ENCODE results near the gene LHCGR. TPM values are rescaled to one million over a fixed set of nuclear protein-coding genes. Genes with fewer than 3 reads are reported as not detected.

The LHCGR gene
- not detected for total RNA-seq

- Mint-ChIP-seq H3K4me1 (ENCODE audit: low read depth) (no peaks in the 10 kb centered on the region), H3K4me3 (no peak within 1 kb of the TSS), H3K27me3 (ENCODE audit: low read depth) (peaks cover 23% of the 10 kb centered on the region), H3K9me3 (no peaks in the 10 kb centered on the region), H3K36me3 (ENCODE audit: insufficient read depth) (no peaks in the 10 kb centered on the region)
- no peak for DNase-seq
- peak in 1 of 2 donors; percentile 27 for ATAC-seq
These were observed at the start of gene LHCGR for GRCh38 chr2:48755473-48755872. Gene LHCGR (minus strand): TSS chr2:48755724. CDS start chr2:48755671, 53 bp downstream.

GRCh38 chr2:48799601-48800000, 44.1 kb upstream of the LHCGR start:
- no peak overlapping the region for H3K4me3 Mint-ChIP-seq
- DNase-seq (no peak), ATAC-seq (no peak)
- H3K4me1 Mint-ChIP-seq (ENCODE audit: low read depth): no peaks in the 10 kb centered on the region
- H3K27me3 Mint-ChIP-seq (ENCODE audit: low read depth): no peaks in the 10 kb centered on the region
- no peaks in the 10 kb centered on the region for H3K36me3 Mint-ChIP-seq (ENCODE audit: insufficient read depth)
- peaks cover 4% of the 10 kb centered on the region for H3K9me3 Mint-ChIP-seq

- peaks cover 2% of the 10 kb centered on the region for H3K27me3 Mint-ChIP-seq (ENCODE audit: low read depth)
- H3K36me3 Mint-ChIP-seq (ENCODE audit: insufficient read depth): no peaks in the 10 kb centered on the region
- no peaks in the 10 kb centered on the region for H3K9me3 Mint-ChIP-seq
- no peak for DNase-seq
- no peak for ATAC-seq
- no peak overlapping the region for H3K4me3 Mint-ChIP-seq
- no peaks in the 10 kb centered on the region for H3K4me1 Mint-ChIP-seq (ENCODE audit: low read depth)
These were observed 39.5 kb upstream of the LHCGR start for GRCh38 chr2:48795065-48795464.

DNA sequence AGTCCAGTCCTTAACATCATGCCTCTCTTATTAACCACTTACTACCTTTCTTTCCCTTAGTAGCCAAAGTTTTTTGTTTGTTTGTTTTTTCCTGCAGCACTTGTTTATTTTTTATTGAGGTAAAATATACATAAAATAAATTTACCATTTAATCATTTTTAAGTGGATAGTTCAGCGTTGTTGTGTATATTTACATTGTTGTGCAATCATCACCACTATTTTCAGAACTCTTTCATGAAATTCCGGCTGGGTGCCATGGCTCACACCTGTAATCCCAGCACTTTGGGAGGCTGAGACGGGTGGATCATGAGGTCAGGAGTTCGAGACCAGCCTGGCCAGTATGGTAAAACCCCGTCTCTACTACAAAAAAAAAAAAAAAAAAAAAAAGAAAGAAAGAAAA, 38.1 kb upstream of the LHCGR start:
- DNase-seq (no peak), ATAC-seq (no peak)
- no peaks in the 10 kb centered on the region for H3K4me1 Mint-ChIP-seq (ENCODE audit: low read depth)
- no peak overlapping the region for H3K4me3 Mint-ChIP-seq
- H3K27me3 Mint-ChIP-seq (ENCODE audit: low read depth): peaks cover 2% of the 10 kb centered on the region
- H3K9me3 Mint-ChIP-seq: no peaks in the 10 kb centered on the region
- H3K36me3 Mint-ChIP-seq (ENCODE audit: insufficient read depth): no peaks in the 10 kb centered on the region

DNA sequence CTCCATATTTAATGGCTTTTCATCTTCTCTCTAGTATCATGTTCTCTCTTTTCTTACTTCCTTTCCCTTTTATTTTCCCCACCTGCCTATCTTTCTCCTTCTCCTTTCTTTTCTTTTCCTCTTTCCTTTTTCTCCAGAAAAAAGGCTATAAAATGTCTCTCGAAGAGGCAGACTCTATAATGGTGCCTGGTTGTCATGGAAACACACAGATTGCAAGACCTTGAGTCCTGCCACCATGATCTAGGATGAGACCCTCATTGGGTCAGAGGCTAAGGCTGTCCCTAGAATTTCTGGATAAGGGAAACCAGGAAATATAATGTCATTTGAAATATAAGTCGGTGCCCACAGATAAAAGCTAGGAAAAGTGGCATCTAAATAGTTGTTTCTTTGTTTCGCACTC, 36.5 kb upstream of the LHCGR start:
- Mint-ChIP-seq H3K27me3 (ENCODE audit: low read depth) (peaks cover 6% of the 10 kb centered on the region), H3K4me3 (no peak overlapping the region), H3K9me3 (no peaks in the 10 kb centered on the region), H3K36me3 (ENCODE audit: insufficient read depth) (no peaks in the 10 kb centered on the region), H3K4me1 (ENCODE audit: low read depth) (no peaks in the 10 kb centered on the region)
- no peak for ATAC-seq
- DNase-seq: no peak

GRCh38 chr2:48790407-48791170, 35.1 kb upstream of the LHCGR start:
- DNase-seq (no peak), ATAC-seq (no peak)
- H3K4me3 Mint-ChIP-seq: no peak overlapping the region
- no peaks in the 10 kb centered on the region for H3K9me3 Mint-ChIP-seq
- no peaks in the 10 kb centered on the region for H3K36me3 Mint-ChIP-seq (ENCODE audit: insufficient read depth)
- peaks cover 6% of the 10 kb centered on the region for H3K27me3 Mint-ChIP-seq (ENCODE audit: low read depth)
- H3K4me1 Mint-ChIP-seq (ENCODE audit: low read depth): no peaks in the 10 kb centered on the region

DNA sequence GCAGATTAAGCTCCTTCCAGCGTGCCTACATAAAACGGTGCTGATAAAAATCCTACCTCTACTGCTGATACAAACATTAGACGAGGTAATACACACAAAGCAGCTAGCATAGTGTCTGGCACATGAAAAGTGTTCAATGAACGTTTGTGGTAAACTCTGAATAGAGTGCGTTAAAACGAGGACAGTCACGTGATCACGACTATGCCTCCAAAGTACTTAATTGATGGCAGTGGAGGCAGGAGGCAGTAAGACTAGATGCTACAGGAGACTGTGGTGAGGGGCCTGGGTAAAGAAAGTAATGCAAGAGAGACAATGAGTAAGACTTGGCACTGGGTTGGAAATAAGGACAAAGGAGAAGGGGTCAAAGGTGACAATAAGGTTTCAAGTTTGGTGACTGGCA, 32.1 kb upstream of the LHCGR start:
- no peak overlapping the region for H3K4me3 Mint-ChIP-seq
- peaks cover 4% of the 10 kb centered on the region for H3K27me3 Mint-ChIP-seq (ENCODE audit: low read depth)
- DNase-seq: no peak
- H3K36me3 Mint-ChIP-seq (ENCODE audit: insufficient read depth): no peaks in the 10 kb centered on the region
- ATAC-seq: no peak
- no peaks in the 10 kb centered on the region for H3K9me3 Mint-ChIP-seq
- no peaks in the 10 kb centered on the region for H3K4me1 Mint-ChIP-seq (ENCODE audit: low read depth)

DNA sequence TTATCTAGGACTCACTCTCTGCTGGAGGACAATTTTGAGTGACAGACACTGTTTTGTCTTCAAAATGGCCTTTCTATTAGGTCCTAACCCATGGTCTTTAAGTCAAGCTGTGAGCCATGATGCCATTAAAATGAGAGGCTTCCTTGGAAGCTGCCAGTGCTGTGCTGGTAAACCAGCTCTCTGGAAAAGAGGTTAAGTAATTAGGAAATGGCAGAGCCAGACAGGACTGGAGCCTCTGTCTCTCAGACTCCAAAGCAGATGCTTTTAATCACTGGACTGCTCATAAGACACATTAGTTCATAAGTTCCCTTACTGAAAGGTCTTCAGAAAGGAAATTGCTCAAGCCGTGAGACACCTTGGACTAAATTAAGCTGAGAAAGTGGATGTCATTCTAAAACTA, 25.8 kb upstream of the LHCGR start:
- no peaks in the 10 kb centered on the region for H3K36me3 Mint-ChIP-seq (ENCODE audit: insufficient read depth)
- H3K27me3 Mint-ChIP-seq (ENCODE audit: low read depth): no peaks in the 10 kb centered on the region
- ATAC-seq (no peak), DNase-seq (no peak)
- no peaks in the 10 kb centered on the region for H3K9me3 Mint-ChIP-seq
- no peaks in the 10 kb centered on the region for H3K4me1 Mint-ChIP-seq (ENCODE audit: low read depth)
- H3K4me3 Mint-ChIP-seq: no peak overlapping the region

- no peak for DNase-seq
- Mint-ChIP-seq H3K4me1 (ENCODE audit: low read depth) (no peaks in the 10 kb centered on the region), H3K9me3 (no peaks in the 10 kb centered on the region), H3K36me3 (ENCODE audit: insufficient read depth) (no peaks in the 10 kb centered on the region), H3K4me3 (no peak overlapping the region), H3K27me3 (ENCODE audit: low read depth) (no peaks in the 10 kb centered on the region)
- no peak for ATAC-seq
These were observed 23.6 kb upstream of the LHCGR start for GRCh38 chr2:48779019-48779716.

GRCh38 chr2:48774251-48774650, 18.7 kb upstream of the LHCGR start:
- no peaks in the 10 kb centered on the region for H3K9me3 Mint-ChIP-seq
- H3K4me3 Mint-ChIP-seq: no peak overlapping the region
- no peaks in the 10 kb centered on the region for H3K4me1 Mint-ChIP-seq (ENCODE audit: low read depth)
- H3K36me3 Mint-ChIP-seq (ENCODE audit: insufficient read depth): no peaks in the 10 kb centered on the region
- peaks cover 2% of the 10 kb centered on the region for H3K27me3 Mint-ChIP-seq (ENCODE audit: low read depth)
- ATAC-seq: no peak
- no peak for DNase-seq

DNA sequence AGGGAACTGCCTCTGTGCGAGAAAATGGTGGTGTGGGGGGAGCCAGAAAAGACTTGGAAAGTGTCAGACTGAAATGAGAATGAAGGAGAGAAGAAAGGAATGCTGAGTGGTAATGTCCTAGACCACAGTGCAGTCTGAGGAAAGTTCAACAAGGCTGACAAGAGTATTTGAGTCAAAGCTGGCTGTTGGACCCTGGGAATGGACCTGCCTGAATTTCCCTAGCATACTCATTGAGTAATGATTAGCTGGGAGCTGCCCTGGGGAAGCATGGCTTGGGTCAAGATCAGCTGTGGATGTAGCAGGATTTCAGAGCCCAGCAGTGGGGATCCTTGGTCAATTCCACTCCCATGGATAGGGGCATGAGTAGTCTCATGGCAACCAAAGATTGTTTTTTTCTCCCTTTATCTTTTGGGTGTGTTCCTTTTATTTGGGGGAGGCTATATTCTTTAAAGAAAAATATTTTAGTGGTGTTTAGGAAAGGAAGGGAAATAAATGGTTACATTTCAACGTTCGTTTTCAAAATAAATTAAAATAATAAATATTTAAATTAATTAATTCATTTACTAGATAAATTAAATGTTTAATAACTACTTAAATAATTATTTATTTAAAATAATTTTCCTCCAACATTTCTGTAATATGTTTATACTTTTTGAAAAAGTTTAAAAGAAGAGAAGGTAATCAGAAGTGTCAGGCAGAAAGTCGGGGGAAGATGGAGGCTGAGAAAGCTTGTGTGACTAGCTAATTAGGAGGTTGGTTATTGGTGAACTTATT, 15.9 kb upstream of the LHCGR start:
- H3K36me3 Mint-ChIP-seq (ENCODE audit: insufficient read depth): no peaks in the 10 kb centered on the region
- H3K4me1 Mint-ChIP-seq (ENCODE audit: low read depth): no peaks in the 10 kb centered on the region
- ATAC-seq: no peak
- peaks cover 12% of the 10 kb centered on the region for H3K27me3 Mint-ChIP-seq (ENCODE audit: low read depth)
- no peak for DNase-seq
- H3K9me3 Mint-ChIP-seq: no peaks in the 10 kb centered on the region
- H3K4me3 Mint-ChIP-seq: no peak overlapping the region

DNA sequence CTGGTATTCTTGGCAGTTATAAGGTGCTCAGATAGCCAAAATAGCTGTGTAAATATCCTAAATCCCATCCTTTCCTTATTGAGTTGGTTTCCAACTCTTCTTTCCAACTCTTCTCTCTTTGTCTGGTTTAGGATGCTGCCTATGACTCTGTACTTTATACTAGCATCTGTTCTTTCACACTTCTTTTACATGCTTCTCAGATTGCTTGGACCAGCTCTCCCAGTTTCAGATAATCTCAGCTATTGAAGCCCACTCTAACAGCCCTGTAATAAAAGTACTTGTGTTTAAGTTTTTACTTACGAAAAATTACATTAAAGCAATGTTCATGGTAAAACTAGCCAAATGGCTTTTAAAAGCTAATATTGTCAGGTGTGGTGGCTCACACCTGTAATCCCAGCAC, 14.7 kb upstream of the LHCGR start:
- ATAC-seq: no peak
- Mint-ChIP-seq H3K4me1 (ENCODE audit: low read depth) (no peaks in the 10 kb centered on the region), H3K27me3 (ENCODE audit: low read depth) (peaks cover 12% of the 10 kb centered on the region), H3K36me3 (ENCODE audit: insufficient read depth) (no peaks in the 10 kb centered on the region), H3K4me3 (no peak overlapping the region), H3K9me3 (no peaks in the 10 kb centered on the region)
- no peak for DNase-seq

DNA sequence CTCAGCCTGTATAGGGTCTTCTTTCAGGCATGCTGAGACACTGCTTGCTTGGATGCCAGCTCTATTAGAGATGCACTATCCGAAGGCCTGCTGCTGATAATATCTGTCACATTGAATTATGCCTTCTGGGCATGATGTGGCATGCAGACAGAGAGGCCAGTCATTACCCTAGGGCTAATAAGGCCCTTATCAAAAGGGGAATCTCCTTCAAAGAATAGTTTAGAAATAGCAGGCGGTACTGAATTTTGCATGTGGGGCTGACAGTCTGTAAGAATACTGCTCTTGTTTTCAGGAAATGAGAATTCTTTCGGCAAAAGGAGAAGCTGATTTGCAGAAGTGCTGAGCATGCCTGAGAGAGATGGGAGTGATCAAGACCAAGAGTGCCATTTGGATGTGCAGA, 13.1 kb upstream of the LHCGR start:
- no peaks in the 10 kb centered on the region for H3K36me3 Mint-ChIP-seq (ENCODE audit: insufficient read depth)
- ATAC-seq: no peak
- H3K4me1 Mint-ChIP-seq (ENCODE audit: low read depth): no peaks in the 10 kb centered on the region
- DNase-seq: no peak
- peaks cover 5% of the 10 kb centered on the region for H3K9me3 Mint-ChIP-seq
- peaks cover 12% of the 10 kb centered on the region for H3K27me3 Mint-ChIP-seq (ENCODE audit: low read depth)
- H3K4me3 Mint-ChIP-seq: no peak overlapping the region

GRCh38 chr2:48767330-48767729, 11.8 kb upstream of the LHCGR start:
- ATAC-seq (no peak), DNase-seq (no peak)
- Mint-ChIP-seq H3K4me3 (no peak overlapping the region), H3K36me3 (ENCODE audit: insufficient read depth) (no peaks in the 10 kb centered on the region), H3K4me1 (ENCODE audit: low read depth) (no peaks in the 10 kb centered on the region), H3K27me3 (ENCODE audit: low read depth) (peaks cover 12% of the 10 kb centered on the region), H3K9me3 (peaks cover 8% of the 10 kb centered on the region)
